IPS-18c (cell line): ENCODE measurements around the gene GPC1.

ENCODE experiments used
- H3K4me3 ChIP-seq: 2 replicates; pipeline ENCODE4 v1.7.0; 2013; ENCODE audit warnings: low read depth, mild to moderate bottlenecking, low read length, moderate library complexity; ENCODE audit not compliant: insufficient read depth
- H3K9me3 ChIP-seq: one replicate; pipeline ENCODE4 v1.6.1; 2013; ENCODE audit warnings: mild to moderate bottlenecking, low read length, moderate library complexity; ENCODE audit not compliant: control insufficient read depth, insufficient read depth

GPC1 gene

DNA sequence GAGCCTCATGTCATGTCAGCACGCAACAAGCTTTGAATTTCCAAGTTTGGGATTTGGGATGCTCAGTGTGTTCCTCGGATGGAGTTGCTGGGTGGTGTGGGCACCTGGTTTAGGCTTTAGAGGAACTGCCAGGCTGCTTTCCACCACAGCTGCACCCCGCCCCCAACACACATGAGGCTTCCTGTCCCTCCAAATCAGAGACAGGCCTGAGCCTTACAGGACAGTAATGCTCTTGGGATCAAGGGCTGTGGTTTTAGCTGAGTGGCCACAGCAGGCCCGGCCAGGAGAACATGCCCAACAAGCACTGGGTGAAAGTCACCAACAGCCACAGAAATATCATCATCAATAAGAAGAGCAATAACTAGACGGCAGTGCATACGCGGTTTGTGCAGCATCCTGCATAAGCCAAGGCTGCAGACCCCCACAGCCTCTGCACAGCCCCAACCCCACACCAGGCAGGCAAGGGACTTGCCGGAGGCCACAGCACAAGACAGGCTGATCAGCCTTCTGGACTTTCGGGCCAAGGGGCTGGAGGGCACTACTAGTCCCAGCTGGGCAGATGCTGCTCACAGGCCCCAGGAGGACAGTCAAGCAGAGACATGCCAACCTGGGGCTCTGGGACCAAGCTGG is 29.7 kb upstream of the GPC1 start:
- H3K9me3 ChIP-seq = peaks cover 2% of the 10 kb centered on the region
- H3K4me3 ChIP-seq = no peak overlapping the region

DNA sequence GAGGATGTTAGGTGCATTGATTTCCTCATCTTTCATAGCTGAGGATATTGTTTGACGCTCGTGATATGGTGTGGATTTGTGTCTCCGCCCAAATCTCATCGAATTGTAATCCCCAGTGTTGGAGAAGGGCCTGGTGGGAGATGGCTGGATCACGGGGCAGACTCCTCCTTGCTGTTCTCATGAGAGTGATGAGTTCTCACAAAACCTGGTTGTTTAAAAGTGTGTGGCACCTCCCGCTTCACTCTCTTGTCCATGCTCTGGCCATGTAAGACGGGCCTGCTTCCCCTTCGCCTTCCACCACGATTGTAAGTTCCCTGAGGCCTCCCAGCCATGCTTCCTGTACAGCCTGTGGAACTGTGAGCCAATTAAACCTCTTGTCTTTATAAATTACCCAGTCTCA is 28.4 kb upstream of the GPC1 start:
- Histone ChIP-seq H3K9me3 (peaks cover 2% of the 10 kb centered on the region), H3K4me3 (no peak overlapping the region)

DNA sequence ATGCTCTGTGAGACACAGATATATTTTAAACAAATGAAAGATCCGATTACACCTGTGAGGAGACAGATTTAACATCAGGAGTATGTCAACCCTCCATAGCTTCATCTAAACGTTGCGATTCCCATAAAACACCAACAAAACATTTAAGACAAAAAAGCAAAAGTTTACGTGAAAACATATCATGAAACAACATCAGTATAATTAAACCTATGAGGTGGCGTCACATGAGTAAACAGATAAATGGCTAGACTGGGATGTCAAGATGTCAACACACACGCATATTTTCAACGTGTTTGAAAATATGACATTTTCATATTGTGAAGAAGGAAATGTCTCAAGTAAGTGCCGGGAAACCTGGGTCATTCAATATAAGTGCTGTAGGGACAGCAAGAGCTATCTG is 25.5 kb upstream of the GPC1 start:
- peaks cover 2% of the 10 kb centered on the region for H3K9me3 ChIP-seq
- H3K4me3 ChIP-seq = no peak overlapping the region

DNA sequence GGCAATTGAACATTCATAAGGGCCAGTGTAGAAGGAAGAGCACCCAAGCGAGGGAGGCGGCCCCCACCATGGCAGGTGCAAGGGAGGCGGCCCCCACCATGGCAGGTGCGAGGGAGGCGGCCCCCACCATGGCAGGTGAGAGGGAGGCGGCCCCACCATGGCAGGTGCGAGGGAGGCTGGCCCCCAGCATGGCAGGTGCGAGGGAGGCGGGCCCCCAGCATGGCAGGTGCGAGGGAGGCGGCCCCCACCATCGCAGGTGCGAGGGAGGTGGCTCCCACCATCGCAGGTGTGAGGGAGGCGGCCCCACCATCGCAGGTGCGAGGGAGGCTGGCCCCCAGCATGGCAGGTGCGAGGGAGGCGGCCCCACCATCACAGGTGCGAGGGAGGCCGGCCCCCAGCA is 24.7 kb upstream of the GPC1 start:
- H3K9me3 ChIP-seq = no peaks in the 10 kb centered on the region
- H3K4me3 ChIP-seq = no peak overlapping the region

DNA sequence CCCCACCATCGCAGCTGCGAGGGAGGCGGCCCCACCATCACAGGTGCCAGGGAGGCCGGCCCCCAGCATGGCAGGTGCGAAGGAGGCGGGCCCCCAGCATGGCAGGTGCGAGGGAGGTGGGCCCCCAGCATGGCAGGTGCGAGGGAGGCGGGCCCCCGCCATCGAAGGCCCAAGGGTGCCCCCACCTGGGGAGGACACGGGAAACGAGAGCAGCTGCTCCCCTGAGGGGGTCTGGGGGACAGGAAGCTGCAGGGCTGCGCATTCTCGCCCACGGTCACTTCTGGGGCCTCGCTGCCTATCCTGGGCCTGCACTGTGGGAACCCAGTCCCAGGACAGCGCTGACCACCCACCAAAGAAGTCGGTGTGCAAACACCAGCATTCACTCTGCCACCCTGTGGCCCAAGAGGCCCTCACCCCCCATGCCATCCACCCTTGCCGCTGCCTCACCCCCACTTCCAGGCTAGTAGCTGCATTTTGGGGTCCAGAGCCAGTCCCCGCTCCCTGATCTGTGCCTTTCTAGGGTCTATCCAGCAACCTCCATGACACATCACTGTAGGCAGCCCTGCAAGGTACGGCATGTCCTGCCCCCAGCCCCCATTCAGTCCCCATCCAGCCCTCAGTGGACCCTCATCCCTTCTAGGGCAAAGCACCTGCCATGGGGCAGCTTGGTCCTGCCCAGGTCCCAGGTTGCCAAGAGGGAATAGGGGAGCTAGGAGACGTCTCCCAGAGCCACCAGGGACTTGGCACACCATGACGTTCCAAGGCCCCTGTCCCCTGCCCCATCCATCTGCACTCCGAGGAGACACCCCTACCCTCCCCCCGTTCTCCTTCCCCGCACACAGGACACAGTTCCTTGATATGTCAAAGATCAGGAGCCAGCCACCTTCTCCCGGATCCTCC is 24.0 kb upstream of the GPC1 start:
- Histone ChIP-seq H3K9me3 (no peaks in the 10 kb centered on the region), H3K4me3 (no peak overlapping the region)

DNA sequence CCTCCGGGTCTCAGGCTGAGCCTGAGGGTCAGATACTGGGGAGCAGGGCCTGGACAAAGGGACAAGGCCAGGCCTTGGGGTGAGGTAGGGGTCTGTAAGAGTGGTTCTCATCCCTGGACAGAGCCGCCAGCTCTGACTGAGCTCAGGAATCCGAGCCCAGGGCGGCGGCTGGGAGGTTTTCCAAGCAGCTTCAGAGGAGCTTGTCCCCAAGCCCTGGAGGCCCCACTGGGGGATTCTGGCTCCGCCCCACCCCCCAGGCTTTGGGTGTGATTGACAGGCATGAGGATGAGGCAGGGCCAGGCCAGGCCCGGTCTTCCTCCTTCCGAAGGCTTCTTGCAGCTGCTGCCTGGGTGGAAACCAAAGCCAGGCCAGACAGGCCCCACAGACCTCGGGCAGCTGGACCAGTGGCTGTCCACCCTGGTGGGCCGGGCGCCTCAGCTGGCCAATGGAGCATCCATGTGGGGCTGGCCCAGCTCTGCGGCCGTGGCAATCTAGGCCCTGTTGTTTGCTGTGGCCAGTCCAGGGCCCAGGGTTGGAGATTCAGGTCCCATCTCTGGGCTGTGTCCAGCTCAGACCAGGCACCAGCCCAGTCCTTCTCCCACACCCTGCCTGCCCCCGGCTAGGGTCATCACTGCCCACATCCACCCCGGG is 23.1 kb upstream of the GPC1 start:
- H3K4me3 ChIP-seq = no peak overlapping the region

DNA sequence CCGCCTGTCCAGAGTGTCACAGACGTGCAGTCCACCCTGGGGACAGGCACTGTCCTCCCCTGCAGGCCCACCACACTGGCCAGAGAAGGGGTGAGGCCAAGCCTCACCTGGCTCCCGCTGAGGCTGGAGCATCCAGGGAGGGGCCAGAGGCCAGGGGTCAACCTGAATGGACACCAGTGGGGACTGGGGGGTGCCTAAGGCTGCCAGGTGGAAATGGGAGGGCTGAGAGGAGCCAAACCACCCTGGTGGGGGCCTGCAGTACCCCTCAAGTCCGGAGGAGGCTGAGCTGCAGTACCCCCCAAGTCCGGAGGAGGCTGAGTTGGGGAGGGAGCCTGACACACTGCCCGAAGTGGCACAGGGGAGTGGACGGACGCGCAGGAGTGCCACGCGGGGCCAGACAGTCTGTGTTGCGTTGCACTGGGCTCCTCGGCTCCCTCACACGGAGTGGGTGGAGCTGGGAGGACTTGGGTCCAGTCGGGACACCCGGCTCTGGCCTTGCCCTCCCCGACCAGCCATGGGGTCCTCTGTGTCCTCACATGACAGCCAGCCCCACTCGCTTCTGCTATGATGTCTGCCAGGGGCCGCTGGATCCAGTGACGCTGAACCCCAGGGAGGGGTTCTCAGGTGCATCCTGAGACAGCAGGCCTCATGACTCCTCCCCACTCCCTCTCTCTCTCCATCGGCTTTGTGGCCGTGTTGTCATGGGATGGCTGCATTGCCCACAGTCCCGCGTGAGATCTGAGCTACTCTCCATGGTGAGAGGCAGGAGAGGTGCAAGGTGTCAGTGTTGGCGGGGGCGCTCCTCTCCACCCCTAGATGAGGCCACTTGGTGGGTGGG is 22.3 kb upstream of the GPC1 start:
- Histone ChIP-seq H3K4me3 (no peak overlapping the region), H3K9me3 (no peaks in the 10 kb centered on the region)

More for the DNA sequence above, 23.1 kb upstream of the GPC1 start:
- H3K9me3 ChIP-seq = no peaks in the 10 kb centered on the region

DNA sequence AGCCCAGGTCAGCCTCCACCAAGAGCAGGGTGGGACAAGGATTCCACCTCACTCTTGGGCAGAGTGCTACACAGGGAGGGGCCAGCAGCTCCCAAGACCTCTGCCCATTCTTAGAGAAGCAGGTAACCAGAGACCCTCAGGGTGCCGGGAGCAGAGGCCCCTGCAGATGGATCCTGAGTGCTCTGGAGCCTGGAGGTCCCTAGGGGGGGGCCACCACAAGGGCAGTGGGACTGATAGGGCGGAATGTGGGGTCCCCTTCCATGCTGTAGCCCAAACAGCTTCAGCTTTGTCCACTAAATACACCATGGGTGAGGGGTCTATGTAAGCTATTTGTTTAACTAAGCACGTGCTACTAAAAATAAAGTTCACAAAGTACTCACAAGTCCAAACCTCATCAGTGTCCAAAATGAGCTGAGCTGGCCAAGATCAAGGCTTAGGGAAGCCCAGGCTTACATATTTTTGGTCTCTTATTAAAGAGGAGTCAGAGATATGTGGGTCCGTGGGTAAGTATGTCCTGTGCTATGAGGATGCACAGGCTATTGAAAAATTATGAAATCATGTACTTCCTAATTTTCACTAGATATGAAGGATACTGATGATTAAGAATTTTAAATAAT is 21.5 kb upstream of the GPC1 start:
- peaks cover 6% of the 10 kb centered on the region for H3K9me3 ChIP-seq
- H3K4me3 ChIP-seq = no peak overlapping the region

DNA sequence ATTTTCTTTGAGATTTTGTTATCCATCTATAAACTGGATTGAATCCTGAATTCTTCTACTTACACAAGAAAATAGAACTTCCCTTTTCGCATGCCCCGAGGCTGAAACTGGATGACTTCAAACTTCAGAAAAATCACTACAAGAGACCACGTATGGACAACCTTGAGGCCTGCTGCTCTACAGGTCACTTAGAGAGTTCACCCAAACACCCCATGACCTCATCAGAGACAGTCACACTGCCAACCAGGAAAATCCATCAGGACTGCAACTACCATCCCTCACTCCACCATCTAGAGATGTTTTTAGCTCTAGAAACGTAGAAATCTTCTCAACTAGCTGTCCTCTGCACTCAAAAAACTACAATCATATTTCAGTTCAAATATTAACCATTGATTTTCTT is 18.6 kb upstream of the GPC1 start:
- H3K4me3 ChIP-seq = no peak overlapping the region
- H3K9me3 ChIP-seq = peaks cover 17% of the 10 kb centered on the region

DNA sequence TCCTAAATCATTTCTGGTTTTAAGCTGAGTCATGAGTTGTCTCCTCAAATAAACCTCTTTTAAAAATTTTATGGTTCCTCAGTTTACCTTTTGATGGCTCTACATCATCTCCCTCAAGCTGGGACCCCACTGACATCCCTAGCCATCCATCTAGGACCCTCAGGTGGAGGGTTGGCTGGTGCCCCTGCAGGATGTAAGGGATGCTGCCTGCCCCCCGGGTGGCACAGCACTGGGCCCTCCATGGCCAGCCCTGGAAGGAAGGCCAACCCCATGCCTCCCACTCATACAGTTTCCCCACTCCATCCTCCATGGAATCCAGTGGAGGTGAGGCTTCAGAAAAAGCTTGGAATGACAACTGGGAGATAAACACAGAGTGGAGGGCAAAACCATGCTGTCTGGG is 17.2 kb upstream of the GPC1 start:
- H3K4me3 ChIP-seq = no peak overlapping the region
- peaks cover 17% of the 10 kb centered on the region for H3K9me3 ChIP-seq

DNA sequence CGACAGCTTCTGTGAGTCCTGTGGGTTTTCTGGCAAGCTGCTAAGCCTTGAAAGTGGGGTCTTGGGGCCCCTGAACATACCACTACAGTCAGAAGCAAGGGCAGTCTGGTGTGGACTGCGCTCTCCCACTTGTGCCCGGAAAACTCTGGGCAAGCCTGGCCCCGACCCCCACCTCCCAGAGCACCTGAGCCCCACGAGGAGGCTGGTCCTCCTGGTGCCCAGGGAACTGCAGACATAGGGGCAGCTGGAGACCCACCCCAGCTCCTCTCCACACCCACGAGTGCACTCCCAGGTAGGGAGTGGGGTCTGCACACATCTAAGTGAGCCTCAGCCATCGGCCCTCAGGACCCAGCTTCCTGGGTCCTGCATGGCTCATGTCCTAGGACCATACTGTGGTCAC is 16.2 kb upstream of the GPC1 start:
- H3K4me3 ChIP-seq = no peak overlapping the region
- H3K9me3 ChIP-seq = peaks cover 17% of the 10 kb centered on the region

DNA sequence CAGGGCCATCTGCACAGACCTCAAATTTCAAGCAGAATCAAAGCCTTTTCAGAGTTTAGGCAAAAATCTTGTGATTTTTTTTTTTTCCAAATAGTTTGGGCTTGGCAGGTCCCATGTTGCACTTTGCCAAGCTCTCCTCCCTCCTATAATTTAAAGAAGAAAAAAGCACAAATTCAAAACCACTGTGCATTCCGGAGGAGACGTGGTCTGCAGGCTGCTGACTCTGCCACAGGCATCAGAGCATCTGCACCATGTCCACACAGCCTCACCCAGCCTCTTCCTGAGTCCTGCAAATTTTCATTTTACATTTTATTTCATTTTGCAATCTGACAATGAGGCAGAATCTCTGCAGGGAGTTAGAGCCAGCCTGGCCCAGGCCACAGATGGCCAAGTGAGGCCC is 15.7 kb upstream of the GPC1 start:
- no peak overlapping the region for H3K4me3 ChIP-seq
- H3K9me3 ChIP-seq = peaks cover 17% of the 10 kb centered on the region

DNA sequence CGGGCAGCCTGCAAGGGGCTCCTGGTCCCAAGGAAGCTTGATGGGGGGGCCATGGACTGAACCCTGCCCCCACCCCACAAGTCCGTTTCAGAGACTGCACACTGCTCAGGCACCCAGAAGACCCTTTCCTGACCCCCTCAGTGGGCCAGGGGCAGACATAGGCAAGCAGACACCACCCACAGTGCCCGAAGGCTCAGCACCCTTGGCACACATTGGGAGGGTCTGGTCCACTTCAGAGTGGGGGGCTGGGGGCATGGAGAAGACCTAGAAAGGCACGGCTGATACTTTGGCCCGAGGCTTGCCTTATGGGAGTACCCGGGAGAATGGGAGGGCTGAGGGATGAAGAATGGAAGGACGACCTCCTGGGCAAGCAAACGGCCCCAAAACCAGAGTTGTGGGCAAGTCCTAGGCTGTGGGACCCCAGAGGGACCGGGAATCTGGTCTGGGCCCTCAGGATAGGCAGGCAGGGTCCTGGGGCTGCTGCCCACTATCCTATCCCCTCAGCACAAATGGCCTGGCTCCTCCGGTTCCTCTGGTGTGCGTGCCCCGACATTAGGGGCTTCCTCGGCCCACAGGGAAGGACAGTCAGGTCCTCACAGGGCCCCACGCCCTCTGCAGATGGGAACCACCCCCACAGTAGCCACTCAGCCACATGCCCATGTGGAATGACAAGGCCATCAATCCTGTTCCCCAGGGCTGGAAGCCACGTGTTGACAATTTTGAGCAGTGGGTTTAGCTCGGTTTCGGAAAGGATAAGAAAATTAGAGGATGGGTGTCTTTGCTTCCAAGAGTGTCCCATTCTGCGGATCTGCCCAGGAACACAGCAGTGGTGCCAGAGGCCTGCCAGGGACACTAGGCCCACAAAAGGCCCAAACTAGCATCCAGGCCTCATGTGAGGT is 15.0 kb upstream of the GPC1 start:
- Histone ChIP-seq H3K9me3 (peaks cover 17% of the 10 kb centered on the region), H3K4me3 (no peak overlapping the region)

DNA sequence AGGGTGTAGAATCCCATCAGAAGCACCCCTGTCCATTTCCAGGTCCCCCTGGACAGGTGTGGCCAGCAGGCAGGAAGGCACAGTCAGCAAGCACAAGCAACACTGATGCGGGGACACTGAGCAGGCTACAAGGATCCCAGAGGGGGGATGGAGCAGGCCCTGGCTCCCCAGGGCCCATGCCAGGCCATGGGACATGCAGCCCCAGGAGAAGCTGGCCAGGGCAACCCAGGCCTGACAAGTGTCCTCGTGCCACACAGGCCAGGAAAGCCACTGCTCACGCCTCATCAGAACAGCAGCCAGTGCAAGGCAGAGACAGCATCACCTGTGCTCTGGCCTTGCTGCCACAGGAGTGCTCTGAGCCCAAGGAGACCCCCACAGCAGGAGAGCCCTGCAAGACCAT is 14.1 kb upstream of the GPC1 start:
- Histone ChIP-seq H3K9me3 (peaks cover 17% of the 10 kb centered on the region), H3K4me3 (no peak overlapping the region)

DNA sequence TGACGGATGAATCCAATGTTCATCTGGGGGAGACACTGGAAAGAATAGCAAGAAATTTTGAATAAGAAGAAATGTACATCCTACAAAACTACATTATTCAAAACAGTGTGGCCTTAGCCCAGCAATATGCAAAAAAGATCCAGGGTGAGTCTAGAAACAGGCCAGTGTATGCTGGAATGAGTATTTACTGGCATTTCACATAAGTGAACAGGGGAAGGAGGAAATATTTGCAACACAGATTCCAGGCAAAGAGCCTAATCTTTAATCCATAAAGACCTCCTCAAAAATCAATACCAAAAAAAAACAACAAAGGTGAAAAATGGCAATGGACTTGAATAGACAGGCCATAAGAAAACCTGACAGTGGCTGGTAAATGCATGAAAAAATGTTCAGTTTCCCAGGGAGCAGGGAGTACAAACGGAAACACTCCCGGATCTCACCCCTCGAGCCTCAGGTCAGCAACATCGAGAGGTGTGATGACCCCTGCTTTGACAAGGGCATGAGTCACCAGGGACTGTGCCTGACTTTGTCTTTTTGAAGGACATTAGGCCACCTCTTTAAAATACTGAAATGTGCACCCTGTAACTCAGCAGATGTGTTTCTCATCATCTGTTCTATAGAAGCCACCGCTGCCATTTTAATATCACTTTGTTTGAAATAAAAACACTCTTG is 12.7 kb upstream of the GPC1 start:
- Histone ChIP-seq H3K4me3 (no peak overlapping the region), H3K9me3 (peaks cover 17% of the 10 kb centered on the region)

DNA sequence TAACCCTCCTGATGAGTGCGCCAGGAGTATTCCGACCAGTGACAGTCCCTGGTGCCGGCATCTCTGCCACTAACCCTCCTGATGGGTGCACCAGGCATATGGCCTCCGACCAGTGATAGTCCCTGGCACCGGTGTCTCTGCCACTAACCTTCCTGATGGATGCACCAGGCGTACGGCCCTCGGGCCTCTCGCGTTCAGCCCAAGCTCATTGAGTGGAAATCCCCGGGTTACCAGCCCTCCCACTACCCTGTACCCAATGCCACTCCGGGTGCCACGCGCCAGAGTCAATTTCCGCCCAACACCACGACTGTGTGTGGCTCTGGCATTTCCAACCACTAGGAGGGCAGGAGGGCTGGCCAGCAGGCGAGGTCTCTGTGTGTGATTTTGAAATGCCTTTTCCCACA is 11.7 kb upstream of the GPC1 start:
- H3K9me3 ChIP-seq = peaks cover 12% of the 10 kb centered on the region
- H3K4me3 ChIP-seq = no peak overlapping the region
